NB4 (cell line): ENCODE measurements around the gene EXOC4.

ENCODE experiments used
- CTCF ChIP-seq: IDR thresholded peaks from one replicate; pipeline ENCODE4 v1.5.1; 2012; ENCODE audit warnings: low read depth, low read length
- MAX ChIP-seq: IDR thresholded peaks from 2 replicates; pipeline ENCODE4 v1.6.1; 2011; ENCODE audit warnings: low read depth, low read length
- MYC ChIP-seq: IDR thresholded peaks from 2 replicates; pipeline ENCODE4 v1.6.1; 2011; ENCODE audit warnings: low read depth, low read length
- POLR2A ChIP-seq: IDR thresholded peaks from 2 replicates; pipeline ENCODE4 v1.6.1; 2011; ENCODE audit warnings: mild to moderate bottlenecking; ENCODE audit not compliant: insufficient read length; ENCODE audit errors: extremely low read depth

- TF ChIP-seq CTCF (no peak), POLR2A (no peak), MAX (no peak), MYC (no peak)
Observed at GRCh38 chr7:133504825-133505224, 251.9 kb downstream of the EXOC4 start.
